ENCODE data around the gene METTL25. TPM values are rescaled to one million over a fixed set of nuclear protein-coding genes. Genes with fewer than 3 reads are reported as not detected.

The METTL25 gene
- total and polyA plus RNA-seq, 2 experiments from 2014 or later: 7.6 to 14.3 TPM

- TF ChIP-seq, protein P1, sequence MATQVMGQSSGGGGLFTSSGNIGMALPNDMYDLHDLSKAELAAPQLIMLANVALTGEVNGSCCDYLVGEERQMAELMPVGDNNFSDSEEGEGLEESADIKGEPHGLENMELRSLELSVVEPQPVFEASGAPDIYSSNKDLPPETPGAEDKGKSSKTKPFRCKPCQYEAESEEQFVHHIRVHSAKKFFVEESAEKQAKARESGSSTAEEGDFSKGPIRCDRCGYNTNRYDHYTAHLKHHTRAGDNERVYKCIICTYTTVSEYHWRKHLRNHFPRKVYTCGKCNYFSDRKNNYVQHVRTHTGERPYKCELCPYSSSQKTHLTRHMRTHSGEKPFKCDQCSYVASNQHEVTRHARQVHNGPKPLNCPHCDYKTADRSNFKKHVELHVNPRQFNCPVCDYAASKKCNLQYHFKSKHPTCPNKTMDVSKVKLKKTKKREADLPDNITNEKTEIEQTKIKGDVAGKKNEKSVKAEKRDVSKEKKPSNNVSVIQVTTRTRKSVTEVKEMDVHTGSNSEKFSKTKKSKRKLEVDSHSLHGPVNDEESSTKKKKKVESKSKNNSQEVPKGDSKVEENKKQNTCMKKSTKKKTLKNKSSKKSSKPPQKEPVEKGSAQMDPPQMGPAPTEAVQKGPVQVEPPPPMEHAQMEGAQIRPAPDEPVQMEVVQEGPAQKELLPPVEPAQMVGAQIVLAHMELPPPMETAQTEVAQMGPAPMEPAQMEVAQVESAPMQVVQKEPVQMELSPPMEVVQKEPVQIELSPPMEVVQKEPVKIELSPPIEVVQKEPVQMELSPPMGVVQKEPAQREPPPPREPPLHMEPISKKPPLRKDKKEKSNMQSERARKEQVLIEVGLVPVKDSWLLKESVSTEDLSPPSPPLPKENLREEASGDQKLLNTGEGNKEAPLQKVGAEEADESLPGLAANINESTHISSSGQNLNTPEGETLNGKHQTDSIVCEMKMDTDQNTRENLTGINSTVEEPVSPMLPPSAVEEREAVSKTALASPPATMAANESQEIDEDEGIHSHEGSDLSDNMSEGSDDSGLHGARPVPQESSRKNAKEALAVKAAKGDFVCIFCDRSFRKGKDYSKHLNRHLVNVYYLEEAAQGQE (IDR thresholded peaks at IDR 0.05; ENCODE audit: unreplicated experiment): no peak
- TF ChIP-seq ZNF331 (CRISPR knock-in tag; IDR thresholded peaks at IDR 0.05; ENCODE audit: low read depth): no peak
- TF ChIP-seq JUNB (IDR thresholded peaks at IDR 0.05; ENCODE audit: unreplicated experiment): no peak
- TF ChIP-seq, protein P2, sequence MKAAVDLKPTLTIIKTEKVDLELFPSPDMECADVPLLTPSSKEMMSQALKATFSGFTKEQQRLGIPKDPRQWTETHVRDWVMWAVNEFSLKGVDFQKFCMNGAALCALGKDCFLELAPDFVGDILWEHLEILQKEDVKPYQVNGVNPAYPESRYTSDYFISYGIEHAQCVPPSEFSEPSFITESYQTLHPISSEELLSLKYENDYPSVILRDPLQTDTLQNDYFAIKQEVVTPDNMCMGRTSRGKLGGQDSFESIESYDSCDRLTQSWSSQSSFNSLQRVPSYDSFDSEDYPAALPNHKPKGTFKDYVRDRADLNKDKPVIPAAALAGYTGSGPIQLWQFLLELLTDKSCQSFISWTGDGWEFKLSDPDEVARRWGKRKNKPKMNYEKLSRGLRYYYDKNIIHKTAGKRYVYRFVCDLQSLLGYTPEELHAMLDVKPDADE (IDR thresholded peaks at IDR 0.05): no peak
- no peak for TF ChIP-seq CREB1 (CRISPR knock-in tag; IDR thresholded peaks at IDR 0.05; ENCODE audit: low read depth)
- no peak for TF ChIP-seq EZH2 (IDR thresholded peaks at IDR 0.05; ENCODE audit: low read depth, unreplicated experiment)
- TF ChIP-seq NANOG (IDR thresholded peaks at IDR 0.05; ENCODE audit: borderline replicate concordance): no peak
- TF ChIP-seq CTCF (conservative IDR thresholded peaks at IDR 0.05; ENCODE audit: low read depth in 2 of 2): no peak
Observed at GRCh38 chr12:82468563-82468962, 110.2 kb downstream of the METTL25 start (continued).

DNA sequence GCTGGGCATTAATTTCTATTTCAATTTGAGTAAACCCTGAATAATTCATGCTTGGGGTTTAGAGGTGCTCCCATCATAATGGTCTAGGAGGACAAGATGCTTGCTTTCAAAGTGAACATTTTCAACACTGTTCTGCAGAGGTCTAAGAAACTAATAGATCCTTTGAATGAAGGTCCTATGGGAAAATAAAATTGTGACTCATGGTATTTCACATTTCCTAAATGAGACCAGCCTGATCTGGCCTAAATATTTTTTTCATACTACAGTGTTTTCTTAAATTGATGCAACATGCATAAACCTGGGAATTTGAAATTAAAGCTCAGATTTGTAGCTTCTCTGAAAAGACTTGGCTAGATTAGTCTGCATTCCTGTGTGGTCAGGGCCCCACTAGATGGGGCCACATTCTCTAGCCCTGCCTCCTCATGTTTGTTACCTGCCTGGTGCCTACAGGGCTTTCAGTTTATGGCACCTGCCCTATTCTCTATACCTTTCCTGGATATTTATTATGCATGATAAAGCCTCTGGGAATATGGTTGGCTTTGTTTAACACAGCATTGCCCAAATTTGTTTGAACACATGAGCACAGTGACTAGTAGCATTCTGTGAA, 112.7 kb downstream of the METTL25 start:
- Mint-ChIP-seq H3K9me3 (no peaks in the 10 kb centered on the region), H3K4me3 (no peak overlapping the region), H3K27ac (no peak overlapping the region), H3K4me1 (no peaks in the 10 kb centered on the region), H3K27me3 (ENCODE audit: insufficient read depth, low read depth, poor library complexity) (no peaks in the 10 kb centered on the region), H3K36me3 (ENCODE audit: low read depth) (no peaks in the 10 kb centered on the region)
- no peak overlapping the region for H3K4me3 ChIP-seq
- H2AFZ ChIP-seq: no peak overlapping the region
- TF ChIP-seq EZH2 (IDR thresholded peaks at IDR 0.05; ENCODE audit: low read depth, unreplicated experiment): no peak
- TF ChIP-seq CTCF (conservative IDR thresholded peaks at IDR 0.05; ENCODE audit: low read depth in 2 of 2): peak in 1 of 2 experiments; percentile 41; a peak in 2 of 4 replicates
- TF ChIP-seq JUNB (IDR thresholded peaks at IDR 0.05; ENCODE audit: unreplicated experiment): no peak
- H3K27ac ChIP-seq (ENCODE audit: low read depth): no peak overlapping the region
- no peak overlapping the region for H3K4me2 ChIP-seq
- H3K36me3 ChIP-seq (ENCODE audit: insufficient read depth): no peaks in the 10 kb centered on the region
- ATAC-seq (peak; percentile 67), DNase-seq (ENCODE audit: low spot score) (peak; percentile 17)
- no peaks in the 10 kb centered on the region for H3K4me1 ChIP-seq (ENCODE audit: insufficient read depth)
- H3K9me2 ChIP-seq (ENCODE audit: insufficient read depth): no peaks in the 10 kb centered on the region
- no peaks in the 10 kb centered on the region for H3K27me3 ChIP-seq (ENCODE audit: insufficient read depth)
- no peaks in the 10 kb centered on the region for H3K79me2 ChIP-seq (replicated peaks; ENCODE audit: insufficient read depth)
- no peaks in the 10 kb centered on the region for H4K20me1 ChIP-seq (replicated peaks; ENCODE audit: insufficient read depth)
- H3F3A ChIP-seq (replicated peaks; ENCODE audit: low read depth): no peaks in the 10 kb centered on the region
